ENCODE measurements around the gene LUZP2.

DNA sequence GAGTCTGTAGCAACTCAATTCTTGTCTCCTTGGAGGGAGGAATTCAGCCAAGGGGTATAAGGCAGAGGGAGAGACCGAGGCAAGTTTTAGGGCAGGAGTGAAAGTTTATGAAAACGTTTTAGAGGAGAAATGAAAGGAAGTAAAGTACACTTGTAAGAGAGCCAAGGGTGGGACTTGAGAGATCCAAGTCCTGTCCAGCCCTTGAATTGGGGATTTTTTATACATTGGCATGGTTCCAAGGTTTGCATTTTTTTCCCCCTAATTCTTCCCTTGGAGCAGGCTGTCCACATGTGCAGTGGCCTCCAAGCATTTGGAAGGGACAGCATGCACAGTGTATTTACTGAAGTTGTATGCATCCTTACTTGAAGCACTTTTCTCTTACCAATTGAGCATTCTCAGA, 192.1 kb downstream of the LUZP2 start:
- TF ChIP-seq CTCF (IDR thresholded peaks at IDR 0.05; ENCODE audit: low read depth, low read length, poor library complexity, severe bottlenecking) (no peak), EZH2phosphoT487 (IDR thresholded peaks at IDR 0.05; ENCODE audit: borderline replicate concordance, low read length) (no peak)

Data from DOHH2 (cell line).